Right lobe of liver (tissue), 4 donors: ENCODE measurements around the gene CACNA1B.

Experiments
- POLR2A ChIP-seq: fragments of 450-650 bp; IDR thresholded peaks from one replicate; pipeline ENCODE4 v1.6.1; 2017; ENCODE audit warnings: antibody characterized with exemption, mild to moderate bottlenecking
- TF ChIP-seq, protein P1 (sequence below), 4 donors: fragments of 200-600 bp in 3 of 4; fragments of 450-650 bp in 1 of 4; IDR thresholded peaks; one replicate each; pipeline versions ENCODE4 v1.5.1 to v1.8.0; 2016 to 2022; ENCODE audit warnings: antibody characterized with exemption in 4 of 4, mild to moderate bottlenecking in 2 of 4
- donor health status: DM: no; HTN: no; CAD: no.
- donor health status: DM: no; HTN: no; CAD: no.
- donor health status: DM: no; HTN: yes; CAD: no.

DNA sequence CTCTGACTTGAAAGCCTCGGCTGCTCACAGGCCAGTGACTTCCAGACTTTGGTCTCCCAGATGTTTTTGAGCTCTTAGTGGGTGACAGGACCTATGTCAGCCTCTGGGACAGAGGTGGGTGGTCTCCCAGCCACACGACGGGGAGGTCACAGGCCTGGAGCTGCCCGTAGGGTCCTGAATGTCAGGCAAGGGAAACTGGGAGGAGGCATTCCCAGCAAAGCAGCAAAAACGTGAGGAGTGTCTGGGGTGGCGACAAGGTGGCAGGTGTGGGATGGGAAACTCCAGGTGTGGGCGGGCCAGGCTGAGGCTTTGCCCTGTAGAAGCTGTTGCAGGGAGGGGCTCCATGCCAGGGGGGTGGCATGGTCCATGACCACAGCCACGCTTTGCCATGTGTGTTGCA lies 110.5 kb downstream of the CACNA1B start:
- TF ChIP-seq, protein P1, sequence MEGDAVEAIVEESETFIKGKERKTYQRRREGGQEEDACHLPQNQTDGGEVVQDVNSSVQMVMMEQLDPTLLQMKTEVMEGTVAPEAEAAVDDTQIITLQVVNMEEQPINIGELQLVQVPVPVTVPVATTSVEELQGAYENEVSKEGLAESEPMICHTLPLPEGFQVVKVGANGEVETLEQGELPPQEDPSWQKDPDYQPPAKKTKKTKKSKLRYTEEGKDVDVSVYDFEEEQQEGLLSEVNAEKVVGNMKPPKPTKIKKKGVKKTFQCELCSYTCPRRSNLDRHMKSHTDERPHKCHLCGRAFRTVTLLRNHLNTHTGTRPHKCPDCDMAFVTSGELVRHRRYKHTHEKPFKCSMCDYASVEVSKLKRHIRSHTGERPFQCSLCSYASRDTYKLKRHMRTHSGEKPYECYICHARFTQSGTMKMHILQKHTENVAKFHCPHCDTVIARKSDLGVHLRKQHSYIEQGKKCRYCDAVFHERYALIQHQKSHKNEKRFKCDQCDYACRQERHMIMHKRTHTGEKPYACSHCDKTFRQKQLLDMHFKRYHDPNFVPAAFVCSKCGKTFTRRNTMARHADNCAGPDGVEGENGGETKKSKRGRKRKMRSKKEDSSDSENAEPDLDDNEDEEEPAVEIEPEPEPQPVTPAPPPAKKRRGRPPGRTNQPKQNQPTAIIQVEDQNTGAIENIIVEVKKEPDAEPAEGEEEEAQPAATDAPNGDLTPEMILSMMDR (IDR thresholded peaks at IDR 0.05) = no peak
- TF ChIP-seq POLR2A = no peak
